ENCODE measurements around the gene NTRK3. TPM values are rescaled to one million over a fixed set of nuclear protein-coding genes. Genes with fewer than 3 reads are reported as not detected.

Gene NTRK3
- total RNA-seq, 2 experiments from 2014 or later = 0.78 TPM; not detected in 1

- H3K27ac Mint-ChIP-seq = no peak overlapping the region
- Histone ChIP-seq H3K36me3 (ENCODE audit: insufficient read depth, low read length) (no peaks in the 10 kb centered on the region), H3K9me3 (ENCODE audit: control insufficient read depth in 1 of 2, insufficient read depth in 1 of 2, low read length in 2 of 2) (no peaks in the 10 kb centered on the region), H3K4me3 (ENCODE audit: low read length) (no peak overlapping the region), H3K4me1 (ENCODE audit: insufficient read depth, low read length) (no peaks in the 10 kb centered on the region), H3K27ac (ENCODE audit: low read depth in 1 of 2, low read length in 2 of 2) (no peak overlapping the region), H3K27me3 (ENCODE audit: control insufficient read depth in 1 of 2, insufficient read depth in 2 of 2, low read length in 2 of 2) (no peaks in the 10 kb centered on the region)
- intact Hi-C loops (cut with DNase I, micrococcal nuclease) = no loop called here
- no peaks in the 10 kb centered on the region for H3K9me3 Mint-ChIP-seq
- H3K36me3 Mint-ChIP-seq (ENCODE audit: low read depth) = no peaks in the 10 kb centered on the region
- ChIA-PET CTCF (no interaction called here), POLR2A (no interaction called here)
- DNase-seq (no peak), ATAC-seq (ENCODE audit: poor library complexity) (no peak)
- TF ChIP-seq CTCF (IDR thresholded peaks at IDR 0.05) = no peak
- H3K27me3 Mint-ChIP-seq = peaks cover 6% of the 10 kb centered on the region
- no peak overlapping the region for H3K4me3 Mint-ChIP-seq
- H3K4me1 Mint-ChIP-seq (ENCODE audit: low read depth) = no peaks in the 10 kb centered on the region
Measured at GRCh38 chr15:88126695-88127431, 129.7 kb downstream of the NTRK3 start.

DNA sequence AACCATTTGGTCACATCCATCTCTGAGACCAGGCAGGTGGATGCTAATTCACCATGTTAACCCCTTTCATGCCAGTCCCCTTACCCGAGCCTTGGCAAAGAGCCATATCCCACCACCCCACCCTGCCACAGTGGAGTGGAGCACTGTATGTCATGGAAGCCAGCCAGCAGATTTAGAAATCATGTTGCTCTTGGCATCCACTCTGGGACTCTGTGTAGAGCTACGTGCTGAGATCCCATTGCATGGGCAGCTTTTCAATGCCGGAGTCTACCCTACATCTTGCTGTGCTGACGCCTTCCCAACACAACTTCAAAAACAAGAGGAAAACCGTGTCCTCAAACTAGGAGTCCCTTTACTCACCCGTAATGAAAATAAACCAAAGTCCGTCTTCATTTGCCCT, 131.0 kb downstream of the NTRK3 start:
- DNase-seq (no peak), ATAC-seq (ENCODE audit: poor library complexity) (no peak)
- Mint-ChIP-seq H3K4me1 (ENCODE audit: low read depth) (no peaks in the 10 kb centered on the region), H3K9me3 (no peaks in the 10 kb centered on the region), H3K27ac (no peak overlapping the region), H3K4me3 (no peak overlapping the region), H3K36me3 (ENCODE audit: low read depth) (no peaks in the 10 kb centered on the region), H3K27me3 (peaks cover 6% of the 10 kb centered on the region)
- Histone ChIP-seq H3K4me1 (ENCODE audit: insufficient read depth, low read length) (no peaks in the 10 kb centered on the region), H3K27me3 (ENCODE audit: control insufficient read depth in 1 of 2, insufficient read depth in 2 of 2, low read length in 2 of 2) (no peaks in the 10 kb centered on the region), H3K4me3 (ENCODE audit: low read length) (no peak overlapping the region), H3K9me3 (ENCODE audit: control insufficient read depth in 1 of 2, insufficient read depth in 1 of 2, low read length in 2 of 2) (no peaks in the 10 kb centered on the region), H3K36me3 (ENCODE audit: insufficient read depth, low read length) (no peaks in the 10 kb centered on the region), H3K27ac (ENCODE audit: low read depth in 1 of 2, low read length in 2 of 2) (no peak overlapping the region)
- ChIA-PET POLR2A (no interaction called here), CTCF (no interaction called here)
- intact Hi-C loops (cut with DNase I, micrococcal nuclease) = no loop called here
- no peak for TF ChIP-seq CTCF (IDR thresholded peaks at IDR 0.05)

DNA sequence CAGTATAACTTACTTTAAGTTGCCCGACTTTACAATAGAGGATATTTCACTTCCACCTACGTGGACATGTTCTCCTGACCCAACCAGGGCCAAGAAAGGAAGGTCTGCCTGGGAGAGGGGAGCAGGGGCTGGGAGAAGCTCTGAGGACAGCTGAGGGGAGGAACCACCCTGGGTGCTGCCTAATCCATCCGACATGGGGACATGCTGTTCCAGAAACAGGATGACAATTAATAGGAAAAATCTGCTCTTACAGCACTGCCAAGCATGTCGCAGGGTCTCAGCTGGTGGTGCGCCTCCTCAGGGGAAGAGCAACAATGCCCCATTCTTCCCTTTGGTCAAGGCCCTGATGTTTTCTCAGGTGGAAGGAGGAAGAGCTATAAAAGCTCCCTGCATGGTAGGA, 132.3 kb downstream of the NTRK3 start:
- H3K27ac Mint-ChIP-seq = no peak overlapping the region
- no peak for DNase-seq
- Histone ChIP-seq H3K27me3 (ENCODE audit: control insufficient read depth in 1 of 2, insufficient read depth in 2 of 2, low read length in 2 of 2) (no peaks in the 10 kb centered on the region), H3K36me3 (ENCODE audit: insufficient read depth, low read length) (no peaks in the 10 kb centered on the region), H3K4me3 (ENCODE audit: low read length) (no peak overlapping the region), H3K27ac (ENCODE audit: low read depth in 1 of 2, low read length in 2 of 2) (no peak overlapping the region), H3K4me1 (ENCODE audit: insufficient read depth, low read length) (no peaks in the 10 kb centered on the region), H3K9me3 (ENCODE audit: control insufficient read depth in 1 of 2, insufficient read depth in 1 of 2, low read length in 2 of 2) (no peaks in the 10 kb centered on the region)
- ATAC-seq (ENCODE audit: poor library complexity) = no peak
- ChIA-PET CTCF (no interaction called here), POLR2A (no interaction called here)
- H3K4me3 Mint-ChIP-seq = no peak overlapping the region
- no peaks in the 10 kb centered on the region for H3K36me3 Mint-ChIP-seq (ENCODE audit: low read depth)
- intact Hi-C loops (cut with DNase I, micrococcal nuclease) = no loop called here
- no peaks in the 10 kb centered on the region for H3K4me1 Mint-ChIP-seq (ENCODE audit: low read depth)
- no peaks in the 10 kb centered on the region for H3K9me3 Mint-ChIP-seq
- TF ChIP-seq CTCF (IDR thresholded peaks at IDR 0.05) = no peak
- peaks cover 6% of the 10 kb centered on the region for H3K27me3 Mint-ChIP-seq

Data from CD4-positive, alpha-beta T cell (primary cell).